RWPE1 (cell line): ENCODE data around the gene RBMS3.
"Not testable (repeated sequence)": the region's sequence is repeated elsewhere in the genome, so short reads cannot be mapped to it uniquely, and the experiment has no call there.

Experiments used
- CTCF ChIA-PET: fragments of 350-600 bp; sonication (Branson Sonifier 250); formaldehyde crosslinking; extraction: SDS; loops from one replicate; lab custom pipeline; 2021; lab: Yijun Ruan, JAX
- POLR2A ChIA-PET: fragments of 400-600 bp; formaldehyde crosslinking; extraction: SDS; loops from one replicate; lab custom pipeline; 2020; ENCODE audit warnings: antibody characterized with exemption; ENCODE audit not compliant: low non-redundant PET; lab: Yijun Ruan, JAX
- DNase-seq: peaks from one replicate; pipeline ENCODE4 v3.0.0; 2012; ENCODE audit warnings: low spot score
- H3K27ac ChIP-seq: fragments of 450-650 bp; 2 replicates; pipeline ENCODE4 v1.5.1; 2017
- CTCF ChIP-seq: fragments of 450-650 bp; conservative IDR thresholded peaks from 2 replicates; pipeline ENCODE4 v1.5.1; 2017; ENCODE audit warnings: low read depth, mild to moderate bottlenecking

RBMS3 gene

GRCh38 chr3:29649815-29650547 is 369.1 kb downstream of the RBMS3 start:
- no peak for TF ChIP-seq CTCF
- ChIA-PET POLR2A (no interaction called here), CTCF (no interaction called here)
- H3K27ac ChIP-seq, result no peak overlapping the region
- DNase-seq, result no peak

- TF ChIP-seq CTCF, result no peak
These were observed 372.8 kb downstream of the RBMS3 start for GRCh38 chr3:29653680-29654079.

GRCh38 chr3:29655015-29655747 is 374.3 kb downstream of the RBMS3 start:
- DNase-seq, result no peak
- POLR2A ChIA-PET, result no interaction called here
- CTCF ChIA-PET, result no interaction called here
- H3K27ac ChIP-seq, result no peak overlapping the region
- no peak for TF ChIP-seq CTCF

More at GRCh38 chr3:29653680-29654079, 372.8 kb downstream of the RBMS3 start:
- ChIA-PET CTCF (no interaction called here), POLR2A (no interaction called here)
- no peak overlapping the region for H3K27ac ChIP-seq
- no peak for DNase-seq

- no peak for TF ChIP-seq CTCF
- no peak for DNase-seq
- ChIA-PET CTCF (no interaction called here), POLR2A (no interaction called here)
- H3K27ac ChIP-seq, result no peak overlapping the region
These were observed 384.8 kb downstream of the RBMS3 start for GRCh38 chr3:29665688-29666087.

- TF ChIP-seq CTCF, result no peak
- CTCF ChIA-PET, result interaction anchor here (0.6 kb wide), 1 partner anchor 467 kb away, joined by 3 read pairs; no protein-coding TSS in a partner anchor
- no peak overlapping the region for H3K27ac ChIP-seq
- DNase-seq, result no peak
- POLR2A ChIA-PET, result no interaction called here
These were observed 387.4 kb downstream of the RBMS3 start for GRCh38 chr3:29668233-29668632.

GRCh38 chr3:29668728-29669127 is 387.9 kb downstream of the RBMS3 start:
- DNase-seq, result no peak
- POLR2A ChIA-PET, result no interaction called here
- no peak for TF ChIP-seq CTCF
- H3K27ac ChIP-seq, result no peak overlapping the region
- CTCF ChIA-PET, result interaction anchor here (0.6 kb wide), 1 partner anchor 468 kb away, joined by 3 read pairs; no protein-coding TSS in a partner anchor

- POLR2A ChIA-PET, DNase-seq, H3K27ac ChIP-seq: not testable (repeated sequence)
- CTCF ChIA-PET, result interaction anchor here (0.6 kb wide), 1 partner anchor 44 kb away, joined by 4 read pairs; no protein-coding TSS in a partner anchor
These were observed 389.6 kb downstream of the RBMS3 start for GRCh38 chr3:29670476-29670875.
